Activated CD8-positive, alpha-beta T cell treated with anti-CD3 and anti-CD28 coated beads for 36 hours (primary cell): ENCODE results near the gene UGT1A6. TPM values are rescaled to one million over a fixed set of nuclear protein-coding genes. Genes with fewer than 3 reads are reported as not detected.
"Not testable (repeated sequence)": the region's sequence is repeated elsewhere in the genome, so short reads cannot be mapped to it uniquely, and the experiment has no call there.

Source experiments
- ATAC-seq: fragments of 200-7000 bp; cut with Tn5 transposase; one replicate; pipeline ENCODE4 v1.10.0; 2021; ENCODE audit warnings: mild to moderate bottlenecking, moderate library complexity
- CTCF ChIA-PET: fragments of 350-600 bp; sonication (Branson Sonifier 250); formaldehyde crosslinking; loops from one replicate; lab custom pipeline; 2021; ENCODE audit warnings: antibody characterized with exemption; lab: Charles Lee
- POLR2A ChIA-PET: fragments of 350-600 bp; sonication (Branson Sonifier 250); formaldehyde crosslinking; loops from one replicate; lab custom pipeline; 2021; ENCODE audit warnings: antibody characterized with exemption; lab: Charles Lee
- DNase-seq: peaks from one replicate; pipeline ENCODE4 v3.0.0-alpha.2; 2020
- H3K27ac Mint-ChIP-seq: one replicate; pipeline ENCODE4 v1.8.0; 2021; ENCODE audit warnings: mild to moderate bottlenecking, mixed read lengths
- H3K27me3 Mint-ChIP-seq: one replicate; pipeline ENCODE4 v1.8.0; 2021; ENCODE audit warnings: mixed read lengths
- H3K36me3 Mint-ChIP-seq: one replicate; pipeline ENCODE4 v1.8.0; 2021; ENCODE audit warnings: low read depth, mixed read lengths
- H3K4me1 Mint-ChIP-seq: one replicate; pipeline ENCODE4 v1.8.0; 2021; ENCODE audit warnings: low read depth, mixed read lengths
- H3K4me3 Mint-ChIP-seq: one replicate; pipeline ENCODE4 v1.8.0; 2021; ENCODE audit warnings: mild to moderate bottlenecking, moderate library complexity, mixed read lengths
- H3K9me3 Mint-ChIP-seq: one replicate; pipeline ENCODE4 v1.8.0; 2021; ENCODE audit warnings: mixed read lengths
- intact Hi-C: fragments of 100-400 bp; cut with micrococcal nuclease; formaldehyde crosslinking; loops from one replicate; pipeline ENCODE4 v1.10.0; 2022
- total RNA-seq, 2 experiments: library from RNA; stranded (reverse); gene quantifications; one replicate each; pipeline ENCODE4 v1.2.3, GENCODE V29; 2021
- TF ChIP-seq, protein P1 (sequence below): fragments of 200-600 bp; IDR thresholded peaks from one replicate; pipeline ENCODE4 v1.8.0; 2022; ENCODE audit warnings: antibody characterized with exemption, mild to moderate bottlenecking

The UGT1A6 gene
- total RNA-seq, 2 experiments from 2014 or later = not detected

DNA sequence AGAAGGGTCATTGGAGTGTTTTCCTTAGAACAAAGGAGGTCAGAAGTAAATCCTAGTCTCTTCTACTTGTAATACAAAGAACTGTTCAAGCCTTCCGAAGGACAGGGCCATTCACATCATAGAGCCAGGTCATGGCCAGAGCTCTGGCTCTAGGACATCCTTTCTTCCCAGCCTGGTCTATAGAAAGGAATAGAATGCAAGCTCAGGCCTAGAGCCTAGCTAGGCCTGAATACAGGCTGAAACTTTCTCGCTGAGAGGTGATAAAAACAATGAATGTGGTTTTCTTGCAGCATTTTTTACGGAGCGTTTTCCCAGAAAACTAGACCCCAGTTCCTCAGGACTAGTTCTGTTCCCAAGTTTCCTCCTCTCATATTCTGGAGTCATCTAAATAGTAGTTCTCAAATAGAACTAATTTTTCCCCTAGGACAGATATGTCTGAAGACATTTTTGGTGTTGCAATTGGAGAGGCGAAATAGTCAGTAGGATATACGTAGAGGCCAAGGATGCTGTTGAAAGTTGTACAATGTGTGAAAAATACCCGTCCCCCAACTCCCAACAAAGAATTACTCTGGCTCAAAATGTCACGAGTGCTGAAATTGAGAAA, 6.8 kb downstream of the UGT1A6 start:
- Mint-ChIP-seq H3K27ac (no peak overlapping the region), H3K27me3 (peaks cover 8% of the 10 kb centered on the region), H3K36me3 (no peaks in the 10 kb centered on the region), H3K9me3 (no peaks in the 10 kb centered on the region), H3K4me3 (no peak overlapping the region), H3K4me1 (no peaks in the 10 kb centered on the region)
- TF ChIP-seq, protein P1, sequence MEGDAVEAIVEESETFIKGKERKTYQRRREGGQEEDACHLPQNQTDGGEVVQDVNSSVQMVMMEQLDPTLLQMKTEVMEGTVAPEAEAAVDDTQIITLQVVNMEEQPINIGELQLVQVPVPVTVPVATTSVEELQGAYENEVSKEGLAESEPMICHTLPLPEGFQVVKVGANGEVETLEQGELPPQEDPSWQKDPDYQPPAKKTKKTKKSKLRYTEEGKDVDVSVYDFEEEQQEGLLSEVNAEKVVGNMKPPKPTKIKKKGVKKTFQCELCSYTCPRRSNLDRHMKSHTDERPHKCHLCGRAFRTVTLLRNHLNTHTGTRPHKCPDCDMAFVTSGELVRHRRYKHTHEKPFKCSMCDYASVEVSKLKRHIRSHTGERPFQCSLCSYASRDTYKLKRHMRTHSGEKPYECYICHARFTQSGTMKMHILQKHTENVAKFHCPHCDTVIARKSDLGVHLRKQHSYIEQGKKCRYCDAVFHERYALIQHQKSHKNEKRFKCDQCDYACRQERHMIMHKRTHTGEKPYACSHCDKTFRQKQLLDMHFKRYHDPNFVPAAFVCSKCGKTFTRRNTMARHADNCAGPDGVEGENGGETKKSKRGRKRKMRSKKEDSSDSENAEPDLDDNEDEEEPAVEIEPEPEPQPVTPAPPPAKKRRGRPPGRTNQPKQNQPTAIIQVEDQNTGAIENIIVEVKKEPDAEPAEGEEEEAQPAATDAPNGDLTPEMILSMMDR = no peak
- CTCF ChIA-PET = no interaction called here
- intact Hi-C loops = no loop called here
- ATAC-seq (no peak), DNase-seq (no peak)
- POLR2A ChIA-PET = no interaction called here

DNA sequence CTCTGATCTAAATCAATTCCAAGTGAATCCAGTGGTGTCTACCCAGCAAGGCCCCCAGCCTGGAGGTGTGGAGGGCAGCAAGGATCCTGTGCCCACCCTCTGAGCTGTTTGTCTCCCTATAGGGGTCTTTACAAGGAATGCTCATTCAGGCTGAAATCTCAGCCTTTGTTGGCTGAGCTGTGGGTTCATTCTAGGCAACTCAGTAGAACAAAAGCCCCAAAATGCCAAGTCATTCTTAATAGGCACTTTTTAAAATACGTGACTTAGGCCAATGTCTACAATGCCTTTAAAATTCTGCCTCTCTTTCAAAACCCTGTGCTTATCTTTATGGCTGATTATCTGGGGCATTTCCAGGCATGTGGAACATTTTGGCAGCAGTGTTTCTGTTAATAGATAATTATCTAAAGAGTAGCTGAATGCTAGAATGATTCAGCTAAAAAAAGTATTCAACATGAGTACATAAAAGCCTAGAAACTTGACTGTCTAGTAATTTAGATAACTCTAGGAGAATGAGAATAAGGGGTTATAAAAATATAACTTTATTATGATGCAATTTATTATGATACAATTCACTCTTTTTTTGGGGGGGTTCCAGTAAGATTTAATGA, 7.4 kb downstream of the UGT1A6 start:
- POLR2A ChIA-PET = no interaction called here
- Mint-ChIP-seq H3K4me1 (no peaks in the 10 kb centered on the region), H3K4me3 (no peak overlapping the region), H3K27me3 (peaks cover 8% of the 10 kb centered on the region), H3K27ac (no peak overlapping the region), H3K9me3 (no peaks in the 10 kb centered on the region), H3K36me3 (no peaks in the 10 kb centered on the region)
- intact Hi-C loops = no loop called here
- TF ChIP-seq, protein P1 = no peak
- CTCF ChIA-PET = no interaction called here
- ATAC-seq (no peak), DNase-seq (no peak)

DNA sequence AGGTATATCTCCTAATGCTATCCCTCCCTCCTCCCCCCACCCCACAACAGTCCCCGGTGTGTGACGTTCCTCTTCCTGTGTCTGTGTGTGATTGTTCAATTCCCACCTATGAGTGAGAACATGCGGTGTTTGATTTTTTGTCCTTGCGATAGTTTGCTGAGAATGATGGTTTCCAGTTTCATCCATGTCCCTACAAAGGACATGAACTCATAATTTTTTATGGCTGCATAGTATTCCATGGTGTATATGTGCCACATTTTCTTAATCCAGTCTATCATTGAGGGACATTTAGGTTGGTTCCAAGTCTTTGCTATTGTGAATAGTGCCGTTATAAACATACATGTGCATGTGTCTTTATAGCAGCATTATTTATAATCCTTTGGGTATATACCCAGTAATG, 8.2 kb downstream of the UGT1A6 start:
- H3K27me3 Mint-ChIP-seq, POLR2A ChIA-PET, H3K4me1 Mint-ChIP-seq, DNase-seq, H3K4me3 Mint-ChIP-seq, ATAC-seq, H3K36me3 Mint-ChIP-seq, CTCF ChIA-PET, H3K27ac Mint-ChIP-seq, H3K9me3 Mint-ChIP-seq, intact Hi-C loops: not testable (repeated sequence)

- DNase-seq (no peak), ATAC-seq (no peak)
- Mint-ChIP-seq H3K4me1 (no peaks in the 10 kb centered on the region), H3K27ac (no peak overlapping the region), H3K36me3 (no peaks in the 10 kb centered on the region), H3K9me3 (no peaks in the 10 kb centered on the region), H3K27me3 (peaks cover 4% of the 10 kb centered on the region), H3K4me3 (no peak overlapping the region)
- POLR2A ChIA-PET = no interaction called here
- TF ChIP-seq, protein P1 = no peak
- CTCF ChIA-PET = no interaction called here
- intact Hi-C loops = no loop called here
Measured at GRCh38 chr2:233702238-233702637, 9.5 kb downstream of the UGT1A6 start.

DNA sequence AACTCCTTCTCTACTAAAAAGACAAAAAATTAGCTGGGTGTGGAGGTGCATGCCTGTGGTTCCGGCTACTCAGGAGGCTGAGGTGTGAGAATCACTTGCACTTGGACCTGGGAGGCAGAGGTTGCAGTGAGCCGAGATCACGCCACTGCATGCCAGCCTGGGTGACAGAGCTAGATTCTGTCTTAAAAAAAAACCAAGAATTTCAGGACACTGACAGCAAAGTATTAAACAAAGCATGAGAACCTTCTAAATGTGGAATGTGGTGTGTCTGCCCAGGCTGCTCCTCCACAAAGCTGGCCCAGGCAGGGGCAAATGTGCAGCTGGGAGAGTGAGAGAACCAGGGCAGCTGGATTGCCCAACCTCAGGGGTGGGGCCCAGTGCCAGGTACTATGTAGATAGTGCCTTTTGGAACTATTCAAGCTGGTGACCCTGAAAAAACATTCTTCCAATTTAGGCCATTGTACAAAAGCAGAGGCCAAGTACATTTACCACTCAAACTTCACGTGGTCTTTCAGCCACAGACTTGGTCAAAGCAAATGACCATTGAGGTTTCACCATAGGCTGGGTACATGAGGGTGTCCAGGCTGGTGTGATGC, 13.3 kb downstream of the UGT1A6 start:
- H3K36me3 Mint-ChIP-seq = no peaks in the 10 kb centered on the region
- intact Hi-C loops = no loop called here

More for the DNA sequence above, 13.3 kb downstream of the UGT1A6 start:
- CTCF ChIA-PET = no interaction called here
- no peak for ATAC-seq
- Mint-ChIP-seq H3K4me1 (no peaks in the 10 kb centered on the region), H3K4me3 (no peak overlapping the region), H3K9me3 (no peaks in the 10 kb centered on the region), H3K27ac (no peak overlapping the region), H3K27me3 (peaks cover 5% of the 10 kb centered on the region)
- TF ChIP-seq, protein P1 = no peak
- POLR2A ChIA-PET = no interaction called here
- DNase-seq = no peak
